Endodermal cell (in vitro differentiated cells): ENCODE data around the gene STK38. TPM values are rescaled to one million over a fixed set of nuclear protein-coding genes. Genes with fewer than 3 reads are reported as not detected.

ENCODE experiments used
- DNase-seq: peaks from one replicate; pipeline ENCODE4 v3.0.0-alpha.2; 2017
- H3K27ac ChIP-seq: 2 replicates; pipeline ENCODE4 v1.5.1; 2013; ENCODE audit warnings: mild to moderate bottlenecking, low read depth, low read length, moderate library complexity
- H3K27me3 ChIP-seq: 2 replicates; pipeline ENCODE4 v1.6.1; 2013; ENCODE audit warnings: mild to moderate bottlenecking, low read length, moderate library complexity; ENCODE audit not compliant: insufficient read depth, control insufficient read depth, poor library complexity, severe bottlenecking
- H3K36me3 ChIP-seq: 2 replicates; pipeline ENCODE4 v1.7.0; 2013; ENCODE audit warnings: mild to moderate bottlenecking, low read length, moderate library complexity; ENCODE audit not compliant: control insufficient read depth, insufficient read depth
- H3K4me1 ChIP-seq: one replicate; pipeline ENCODE4 v1.7.0; 2013; ENCODE audit warnings: low read length; ENCODE audit not compliant: control insufficient read depth, insufficient read depth
- H3K4me3 ChIP-seq: 2 replicates; pipeline ENCODE4 v1.5.1; 2013; ENCODE audit warnings: mild to moderate bottlenecking, low read length, moderate library complexity
- H3K9ac ChIP-seq: 2 replicates; pipeline ENCODE4 v1.6.1; 2013; ENCODE audit warnings: mild to moderate bottlenecking, low read length, moderate library complexity; ENCODE audit not compliant: poor library complexity, severe bottlenecking; ENCODE audit errors: extremely low read depth
- H3K9me3 ChIP-seq: 2 replicates; pipeline ENCODE4 v1.6.1; 2013; ENCODE audit warnings: mild to moderate bottlenecking, low read length, moderate library complexity; ENCODE audit not compliant: control insufficient read depth
- H3K27ac Mint-ChIP-seq: 2 replicates; pipeline ENCODE4 v1.8.0; 2020; ENCODE audit warnings: mixed read lengths
- H3K27me3 Mint-ChIP-seq: 2 replicates; pipeline ENCODE4 v1.8.0; 2021; ENCODE audit warnings: mild to moderate bottlenecking, mixed read lengths; ENCODE audit not compliant: insufficient read depth
- H3K36me3 Mint-ChIP-seq: 2 replicates; pipeline ENCODE4 v1.8.0; 2020; ENCODE audit warnings: low read depth, mixed read lengths
- H3K4me1 Mint-ChIP-seq: 2 replicates; pipeline ENCODE4 v1.8.0; 2020; ENCODE audit warnings: mixed read lengths
- H3K4me3 Mint-ChIP-seq: 2 replicates; pipeline ENCODE4 v1.8.0; 2020; ENCODE audit warnings: mild to moderate bottlenecking, moderate library complexity, mixed read lengths
- H3K9me3 Mint-ChIP-seq: 2 replicates; pipeline ENCODE4 v1.8.0; 2020; ENCODE audit warnings: mild to moderate bottlenecking, mixed read lengths
- CTCF ChIP-seq: fragments of 200-600 bp; sonication (generic); conservative IDR thresholded peaks from 2 replicates; pipeline ENCODE4 v1.5.0; 2021; ENCODE audit warnings: antibody characterized with exemption, mild to moderate bottlenecking
- WGBS, 2 experiments: methylation state at CpG; one replicate each; pipeline versions ENCODE4 v1.1.5 to v1.1.7; 2013; ENCODE audit warnings: missing lambda C conversion rate in 2 of 2, mixed read lengths in 1 of 2; ENCODE audit not compliant: insufficient coverage in 1 of 2, insufficient read length in 1 of 2; 5-methylcytosine and 5-hydroxymethylcytosine counted together
- total RNA-seq, 2 donors: library from RNA; stranded (reverse); fragmentation: NEBNext Ultra II Directional in 1 of 2; extraction: Animal tissue kit (Norgen Biotek cat#: 25700) in 1 of 2; gene quantifications; 2 replicates in 1 of 2; 3 replicates in 1 of 2; pipeline ENCODE4 v1.2.1, GENCODE V29; 2021

STK38 gene
- total RNA-seq, 2 donors from 2014 or later = 35.2 to 38.3 TPM

DNA sequence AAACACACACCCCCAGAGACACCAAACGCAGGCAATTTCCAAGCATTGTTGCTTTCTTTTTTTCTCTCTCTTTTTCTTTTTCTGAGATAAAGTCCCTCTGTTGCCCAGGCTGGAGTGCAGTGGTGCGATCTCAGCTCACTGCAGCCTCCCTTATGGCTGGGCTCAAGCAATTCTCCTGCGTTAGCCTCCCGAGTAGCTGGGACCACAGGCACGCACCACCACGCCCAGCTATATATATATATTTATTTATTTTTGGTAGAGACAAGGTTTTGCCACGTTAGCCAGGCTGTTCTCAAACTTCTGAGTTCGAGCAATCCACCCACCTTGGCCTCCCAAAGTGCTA, 32.9 kb upstream of the STK38 start:
- Histone ChIP-seq H3K4me3 (no peak overlapping the region), H3K9ac (peak overlapping the region; percentile 39), H3K36me3 (no peaks in the 10 kb centered on the region), H3K27me3 (no peaks in the 10 kb centered on the region), H3K27ac (peak overlapping the region; percentile 34), H3K4me1 (peaks cover 4% of the 10 kb centered on the region), H3K9me3 (no peaks in the 10 kb centered on the region)
- Mint-ChIP-seq H3K27ac (no peak overlapping the region), H3K4me1 (peaks cover 13% of the 10 kb centered on the region), H3K36me3 (no peaks in the 10 kb centered on the region), H3K27me3 (no peaks in the 10 kb centered on the region), H3K4me3 (no peak overlapping the region), H3K9me3 (no peaks in the 10 kb centered on the region)
- no peak for DNase-seq
- WGBS, 2 experiments = 84 to 87% methylated on average over 3 to 5 of the region's 8 CpGs
- TF ChIP-seq CTCF = no peak

DNA sequence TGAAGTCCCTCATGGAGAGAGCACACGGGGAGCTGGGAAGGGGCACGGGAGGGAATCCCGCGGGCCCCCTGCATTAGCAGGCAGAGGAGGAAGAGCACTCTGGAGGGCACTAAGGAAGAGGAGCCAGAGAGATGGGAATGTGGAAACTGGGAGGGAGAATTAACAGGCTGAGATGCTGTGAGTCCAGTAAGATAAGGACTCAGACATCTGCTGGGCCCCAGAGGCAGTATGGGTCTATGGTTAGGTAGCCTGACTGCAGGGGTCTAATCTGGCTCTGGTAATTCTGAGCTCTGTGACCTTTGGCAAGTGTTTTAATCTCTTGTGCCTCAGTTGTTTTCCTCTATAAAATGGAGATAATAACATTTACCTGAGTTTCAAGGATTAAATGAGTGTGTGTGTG, 31.2 kb upstream of the STK38 start:
- no peak overlapping the region for H3K27ac Mint-ChIP-seq
- Histone ChIP-seq H3K27ac (no peak overlapping the region), H3K9ac (no peak overlapping the region), H3K36me3 (no peaks in the 10 kb centered on the region), H3K4me1 (peaks cover 4% of the 10 kb centered on the region), H3K4me3 (no peak overlapping the region), H3K9me3 (no peaks in the 10 kb centered on the region), H3K27me3 (no peaks in the 10 kb centered on the region)
- 91 to 95% methylated on average over 4 of the region's 4 CpGs for WGBS, 2 experiments
- no peaks in the 10 kb centered on the region for H3K27me3 Mint-ChIP-seq
- no peak overlapping the region for H3K4me3 Mint-ChIP-seq
- H3K9me3 Mint-ChIP-seq = no peaks in the 10 kb centered on the region
- DNase-seq = no peak
- peaks cover 13% of the 10 kb centered on the region for H3K4me1 Mint-ChIP-seq
- no peaks in the 10 kb centered on the region for H3K36me3 Mint-ChIP-seq
- TF ChIP-seq CTCF = no peak

DNA sequence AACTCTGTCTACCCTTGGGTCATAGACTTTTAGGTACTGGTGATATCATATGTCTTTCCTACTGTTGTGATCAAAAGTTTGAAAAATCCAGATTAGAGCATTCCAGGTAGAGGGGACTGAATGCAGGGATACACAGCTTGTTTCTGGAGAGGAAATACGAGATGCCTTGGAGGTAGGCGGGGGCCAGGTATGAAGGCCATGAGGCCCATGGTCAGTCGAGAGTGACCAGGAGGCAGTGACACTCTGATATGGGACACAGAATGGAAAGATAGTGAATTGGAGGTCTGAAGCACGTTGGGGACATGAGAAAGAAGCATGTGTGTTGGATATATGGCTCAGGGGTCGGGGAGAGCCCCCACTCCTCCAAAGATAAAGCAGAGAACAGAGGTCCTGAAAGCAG, 30.8 kb upstream of the STK38 start:
- H3K27me3 ChIP-seq = no peaks in the 10 kb centered on the region
- no peaks in the 10 kb centered on the region for H3K36me3 ChIP-seq
- H3K9ac ChIP-seq = no peak overlapping the region
- peaks cover 4% of the 10 kb centered on the region for H3K4me1 ChIP-seq
- TF ChIP-seq CTCF = no peak
- no peak overlapping the region for H3K4me3 ChIP-seq
- H3K27me3 Mint-ChIP-seq = no peaks in the 10 kb centered on the region
- peaks cover 13% of the 10 kb centered on the region for H3K4me1 Mint-ChIP-seq
- H3K36me3 Mint-ChIP-seq = no peaks in the 10 kb centered on the region
- DNase-seq = no peak
- H3K27ac Mint-ChIP-seq = no peak overlapping the region
- H3K27ac ChIP-seq = no peak overlapping the region
- WGBS, 2 experiments = 92 to 96% methylated on average over 3 to 5 of the region's 5 CpGs
- H3K4me3 Mint-ChIP-seq = no peak overlapping the region
- H3K9me3 Mint-ChIP-seq = no peaks in the 10 kb centered on the region
- H3K9me3 ChIP-seq = no peaks in the 10 kb centered on the region
